Measurements from ENCODE around the gene RAD51B.

Gene RAD51B

DNA sequence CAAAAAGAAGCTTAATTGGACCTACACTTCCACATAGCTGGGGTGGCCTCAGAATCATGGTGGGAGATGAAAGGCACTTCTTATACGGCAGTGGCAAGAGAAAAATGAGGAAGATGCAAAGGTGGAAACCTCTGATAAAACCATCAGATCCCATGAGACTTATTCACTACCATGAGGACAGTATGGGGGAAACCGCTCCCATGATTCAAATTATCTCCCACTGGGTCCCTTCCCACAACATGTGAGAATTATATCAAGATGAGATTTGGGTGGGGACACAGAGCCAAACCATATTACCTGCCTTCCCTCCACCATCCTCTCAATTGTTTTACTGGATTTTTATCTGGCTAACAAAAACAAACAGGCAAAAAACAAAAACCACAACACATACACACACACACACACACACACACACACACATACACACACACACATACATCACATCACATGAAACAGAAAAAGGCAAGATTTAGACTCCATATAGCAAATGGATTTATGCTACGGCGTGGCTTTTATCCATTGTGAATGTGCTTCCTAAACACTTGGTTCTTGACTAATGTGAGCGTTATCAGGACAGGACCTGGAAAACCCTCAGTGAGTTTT is 906.6 kb downstream of the RAD51B start:
- H3K9ac ChIP-seq = no peak overlapping the region
- peaks cover 76% of the 10 kb centered on the region for H3K4me1 ChIP-seq
- peaks cover 16% of the 10 kb centered on the region; the same call in 1 of the 2 replicates for H3K9me3 ChIP-seq
- no peak for TF ChIP-seq Cebpa-rat (IDR thresholded peaks at IDR 0.05)
- no peak overlapping the region for H3K27ac ChIP-seq
- peak overlapping the region; percentile 23 for H3K4me2 ChIP-seq
- no peaks in the 10 kb centered on the region for H3K27me3 ChIP-seq
- no peaks in the 10 kb centered on the region for H3K36me3 ChIP-seq
- no peaks in the 10 kb centered on the region for H4K20me1 ChIP-seq
- H3K4me3 ChIP-seq = no peak overlapping the region

DNA sequence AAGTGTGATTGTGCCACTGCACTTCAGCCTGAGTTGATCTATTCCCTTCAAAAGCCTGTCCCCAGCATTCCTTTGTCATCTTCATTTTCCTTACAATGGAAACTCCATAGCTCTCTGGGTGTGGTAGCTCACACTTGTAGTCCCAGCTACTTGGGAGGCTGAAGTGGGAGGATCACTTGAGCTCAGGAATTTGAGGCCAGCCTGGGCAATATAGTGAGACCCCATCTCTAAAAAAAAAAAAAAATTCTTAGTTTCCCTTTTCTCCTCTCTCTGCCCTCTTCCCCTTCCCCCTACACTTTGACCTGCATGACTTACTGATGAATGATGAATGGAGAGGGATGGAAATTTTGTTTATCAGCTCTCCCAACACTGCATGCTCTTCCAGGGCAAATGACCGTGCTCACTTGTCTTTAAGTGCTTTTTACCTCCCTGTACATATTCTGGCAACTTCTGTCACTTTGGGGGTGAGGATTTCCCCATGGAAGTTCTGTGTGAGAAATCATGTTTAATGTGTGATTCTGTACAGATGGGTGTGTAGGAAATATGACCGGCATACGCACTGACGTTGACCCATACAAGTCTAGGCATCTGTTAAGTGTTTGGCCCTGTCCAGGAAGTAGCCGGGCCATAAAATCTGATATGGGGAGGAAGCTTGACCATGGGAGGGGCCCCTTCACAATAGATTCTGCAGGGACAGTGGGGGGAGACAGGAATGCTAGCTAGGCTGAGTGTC is 907.9 kb downstream of the RAD51B start:
- Histone ChIP-seq H3K36me3 (no peaks in the 10 kb centered on the region), H3K4me3 (no peak overlapping the region), H3K9ac (no peak overlapping the region), H3K4me1 (peaks cover 78% of the 10 kb centered on the region), H3K27me3 (no peaks in the 10 kb centered on the region), H4K20me1 (no peaks in the 10 kb centered on the region), H3K9me3 (peaks cover 16% of the 10 kb centered on the region; the same call in 1 of the 2 replicates), H3K27ac (no peak overlapping the region), H3K4me2 (no peak overlapping the region)
- no peak for TF ChIP-seq Cebpa-rat (IDR thresholded peaks at IDR 0.05)

DNA sequence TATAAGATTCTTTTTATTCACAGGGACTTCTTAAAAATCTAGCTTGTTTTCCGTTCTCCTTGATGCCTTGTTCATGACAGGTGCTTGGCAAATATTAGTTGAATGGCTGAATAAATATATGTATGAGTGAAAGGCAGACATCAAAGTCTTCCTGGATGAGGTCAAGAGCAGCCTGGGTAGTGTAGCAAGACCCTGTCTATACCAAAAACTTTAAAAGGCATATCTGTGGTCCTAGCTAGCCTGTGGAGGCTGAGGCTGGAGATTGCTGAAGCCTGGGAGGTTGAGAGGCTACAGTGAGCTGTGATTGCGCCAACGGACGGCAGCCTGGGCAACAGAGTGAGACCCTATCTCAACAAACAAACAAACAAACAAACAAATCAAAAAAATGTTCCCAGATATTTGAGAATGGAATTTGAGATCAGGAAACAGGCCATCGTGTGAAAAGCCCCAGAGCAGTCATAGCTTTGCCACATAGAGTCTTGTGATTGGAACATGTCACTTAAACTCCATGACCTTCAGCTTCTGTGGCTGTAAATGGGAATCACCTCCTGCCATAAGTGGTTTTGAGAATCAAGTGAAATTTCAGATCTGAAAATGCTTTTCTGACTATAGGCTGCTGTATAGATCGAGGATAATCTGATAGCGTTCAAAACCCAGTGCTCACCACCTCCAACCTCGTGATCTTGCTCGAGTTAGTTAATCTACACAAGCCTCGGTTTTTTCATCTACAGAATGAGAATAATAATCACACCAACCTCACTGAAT is 908.9 kb downstream of the RAD51B start:
- H3K27ac ChIP-seq = no peak overlapping the region; the same call in 1 of the 2 replicates

DNA sequence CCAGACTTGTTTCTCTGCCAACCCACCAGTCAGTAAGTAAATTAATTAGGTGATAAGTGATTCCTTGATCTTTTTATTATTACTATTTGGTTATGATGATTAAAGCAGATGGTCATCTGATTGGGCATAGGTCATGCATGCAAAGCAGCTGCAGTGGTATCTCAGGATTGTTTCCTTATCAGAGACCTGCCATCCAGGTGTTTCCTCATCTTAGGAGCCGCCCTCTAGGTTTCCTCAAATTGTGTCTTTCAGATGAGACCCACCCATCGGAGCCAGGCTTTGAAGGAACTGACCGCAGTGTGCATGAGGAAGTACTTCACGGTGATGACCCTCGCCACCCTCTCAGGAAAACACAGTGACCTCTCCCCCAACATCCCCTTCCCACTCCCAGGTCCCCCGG is 910.0 kb downstream of the RAD51B start:
- peaks cover 16% of the 10 kb centered on the region; the same call in 1 of the 2 replicates for H3K9me3 ChIP-seq
- no peak overlapping the region; the same call in 1 of the 2 replicates for H3K9ac ChIP-seq
- H3K36me3 ChIP-seq = no peaks in the 10 kb centered on the region
- peak overlapping the region; percentile 44; the same call in 1 of the 2 replicates for H3K27ac ChIP-seq
- peak overlapping the region; percentile 73 for H3K4me2 ChIP-seq
- H3K27me3 ChIP-seq = no peaks in the 10 kb centered on the region
- H4K20me1 ChIP-seq = no peaks in the 10 kb centered on the region
- peaks cover 76% of the 10 kb centered on the region for H3K4me1 ChIP-seq
- TF ChIP-seq Cebpa-rat (IDR thresholded peaks at IDR 0.05) = no peak
- no peak overlapping the region for H3K4me3 ChIP-seq

More for the DNA sequence above, 908.9 kb downstream of the RAD51B start:
- no peaks in the 10 kb centered on the region for H4K20me1 ChIP-seq
- peak overlapping the region; percentile 73 for H3K4me2 ChIP-seq
- H3K27me3 ChIP-seq = no peaks in the 10 kb centered on the region
- no peak overlapping the region for H3K9ac ChIP-seq
- H3K9me3 ChIP-seq = peaks cover 16% of the 10 kb centered on the region; the same call in 1 of the 2 replicates
- peaks cover 75% of the 10 kb centered on the region for H3K4me1 ChIP-seq
- H3K4me3 ChIP-seq = no peak overlapping the region
- no peaks in the 10 kb centered on the region for H3K36me3 ChIP-seq
- TF ChIP-seq Cebpa-rat (IDR thresholded peaks at IDR 0.05) = no peak

DNA sequence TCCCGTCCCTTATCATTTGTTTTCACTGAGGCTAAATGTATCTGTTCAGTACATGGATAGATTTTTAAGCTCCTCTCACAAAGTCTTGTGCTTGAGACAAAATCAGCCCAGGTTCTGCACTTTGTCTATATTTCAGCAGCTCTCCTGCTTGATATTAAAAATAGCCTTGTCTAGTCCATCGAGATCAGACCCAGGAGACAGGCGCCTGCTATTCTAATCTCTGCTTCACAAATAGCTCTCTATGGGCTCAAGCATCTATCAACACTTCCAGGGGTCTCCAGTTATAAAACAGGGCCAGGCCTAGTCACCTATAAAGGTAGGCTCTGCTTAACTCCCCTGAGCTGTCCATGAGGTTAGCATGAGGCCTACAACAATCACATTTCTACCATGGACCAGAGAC is 910.8 kb downstream of the RAD51B start:
- Histone ChIP-seq H3K4me1 (peaks cover 84% of the 10 kb centered on the region), H3K27ac (peak overlapping the region; percentile 44; the same call in 1 of the 2 replicates), H3K4me2 (peak overlapping the region; percentile 73), H4K20me1 (no peaks in the 10 kb centered on the region), H3K36me3 (no peaks in the 10 kb centered on the region), H3K9ac (no peak overlapping the region; the same call in 1 of the 2 replicates), H3K9me3 (peaks cover 16% of the 10 kb centered on the region; the same call in 1 of the 2 replicates), H3K4me3 (no peak overlapping the region), H3K27me3 (no peaks in the 10 kb centered on the region)
- no peak for TF ChIP-seq Cebpa-rat (IDR thresholded peaks at IDR 0.05)

DNA sequence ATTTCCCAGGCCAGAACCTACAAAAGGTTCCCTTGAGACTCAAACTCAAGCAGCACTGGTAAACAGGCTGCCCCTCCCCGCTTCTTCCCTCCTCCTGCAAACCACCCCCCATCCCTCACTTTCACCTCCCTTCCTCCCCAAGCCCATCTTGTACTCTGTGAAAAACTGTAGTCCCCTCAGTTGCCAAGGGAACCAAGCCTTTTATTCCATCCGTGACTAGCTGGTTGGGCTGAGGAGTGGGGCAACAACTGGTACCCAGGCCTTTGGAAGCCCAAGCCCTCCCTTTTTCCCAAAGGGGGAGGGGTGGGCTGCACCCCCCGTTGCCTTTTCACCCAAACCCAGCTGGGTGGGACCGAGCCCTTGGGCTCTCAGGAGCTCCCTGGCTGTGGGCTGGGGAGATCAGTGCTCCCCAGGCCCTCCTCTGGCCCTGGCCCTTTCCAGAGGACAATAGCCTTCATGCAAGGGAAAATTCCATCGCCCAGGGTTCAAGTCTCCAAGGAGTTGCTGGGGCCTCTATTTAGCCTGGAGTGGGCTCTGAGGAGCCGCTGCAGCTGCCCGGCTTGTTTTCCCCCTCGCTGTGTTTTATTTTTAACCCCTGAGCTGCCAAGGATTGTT is 911.3 kb downstream of the RAD51B start:
- Histone ChIP-seq H3K9ac (no peak overlapping the region), H3K27ac (peak overlapping the region; percentile 44), H3K36me3 (no peaks in the 10 kb centered on the region), H3K4me1 (peaks cover 86% of the 10 kb centered on the region), H3K4me2 (peak overlapping the region; percentile 73), H3K4me3 (peak overlapping the region; percentile 12), H4K20me1 (no peaks in the 10 kb centered on the region), H3K27me3 (no peaks in the 10 kb centered on the region), H3K9me3 (peaks cover 14% of the 10 kb centered on the region; the same call in 1 of the 2 replicates)
- no peak for TF ChIP-seq Cebpa-rat (IDR thresholded peaks at IDR 0.05)

DNA sequence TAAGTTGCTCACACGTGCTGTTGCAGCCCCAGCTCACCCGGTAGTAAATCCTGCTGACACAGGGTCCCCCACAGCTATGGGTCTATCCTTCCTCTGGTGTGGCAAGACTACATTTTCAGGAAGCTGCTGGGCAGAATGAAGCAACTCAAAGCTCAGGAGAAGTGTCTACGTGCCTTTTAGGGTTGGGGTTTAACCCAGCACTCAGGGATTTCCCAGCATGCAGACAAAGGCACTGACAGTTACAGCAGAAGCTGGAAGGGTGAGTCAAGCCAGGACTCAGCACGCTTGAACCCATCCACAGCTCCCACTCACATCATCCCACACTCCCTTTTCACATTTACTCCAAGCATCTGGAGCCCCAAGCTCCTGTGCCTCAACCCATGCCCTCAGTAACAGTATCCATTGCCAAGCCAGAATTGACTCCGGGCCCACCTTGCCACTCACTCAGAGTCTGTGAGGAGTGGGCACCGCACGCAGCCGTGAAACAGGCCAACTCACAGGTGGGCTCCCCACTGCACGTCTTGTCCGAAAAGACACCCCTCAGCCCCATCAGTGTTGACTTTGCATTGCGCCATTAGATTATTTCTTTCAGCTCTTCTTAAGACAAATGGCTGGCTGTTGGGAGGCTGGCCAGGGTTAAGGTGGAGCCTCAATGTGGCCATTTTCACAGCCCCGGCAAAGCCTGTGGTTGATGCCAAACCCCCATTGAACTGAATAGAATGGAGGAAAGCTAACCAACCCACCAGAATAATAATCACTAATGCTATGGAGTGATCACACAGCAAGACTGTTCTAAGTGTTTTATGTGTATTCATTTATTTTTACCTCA is 913.7 kb downstream of the RAD51B start:
- Histone ChIP-seq H4K20me1 (no peaks in the 10 kb centered on the region), H3K9ac (no peak overlapping the region), H3K4me2 (peak overlapping the region; percentile 55; the same call in 1 of the 2 replicates), H3K36me3 (no peaks in the 10 kb centered on the region), H3K27ac (peak overlapping the region; percentile 50; the same call in 1 of the 2 replicates), H3K27me3 (no peaks in the 10 kb centered on the region), H3K9me3 (no peaks in the 10 kb centered on the region), H3K4me1 (peaks cover 88% of the 10 kb centered on the region), H3K4me3 (no peak overlapping the region)
- TF ChIP-seq Cebpa-rat (IDR thresholded peaks at IDR 0.05) = no peak

DNA sequence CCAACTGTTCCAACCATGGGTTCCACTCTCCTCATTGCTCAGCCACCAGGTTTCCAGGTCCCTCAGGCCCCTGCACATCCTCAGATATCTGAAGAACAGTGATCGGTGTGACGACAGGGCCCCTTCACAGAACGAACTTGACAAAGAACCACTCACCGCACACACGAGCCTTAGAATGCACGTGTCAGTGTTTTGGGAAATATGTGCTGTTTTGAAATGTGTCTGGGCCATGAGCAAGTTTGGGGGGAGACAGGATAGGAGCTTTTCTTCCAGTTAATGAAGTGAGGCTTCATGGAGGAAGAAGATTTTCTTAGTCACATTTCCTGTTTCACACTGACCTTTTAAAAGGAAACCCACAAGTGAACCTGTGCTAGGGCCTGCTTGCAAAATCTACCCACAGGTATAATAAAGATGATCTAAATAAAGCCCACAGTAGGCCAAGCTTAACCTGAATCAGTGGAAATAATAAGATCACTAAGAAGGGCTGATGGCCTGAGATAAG is 914.7 kb downstream of the RAD51B start:
- Histone ChIP-seq H3K27ac (peak overlapping the region; percentile 50; the same call in 1 of the 2 replicates), H3K27me3 (no peaks in the 10 kb centered on the region), H3K9me3 (no peaks in the 10 kb centered on the region), H3K4me3 (no peak overlapping the region), H3K4me1 (peaks cover 78% of the 10 kb centered on the region), H3K9ac (0 out of 2 replicates have a peak overlapping the region, but pooled peaks have one; percentile 8), H3K36me3 (no peaks in the 10 kb centered on the region), H4K20me1 (no peaks in the 10 kb centered on the region), H3K4me2 (peak overlapping the region; percentile 55)
- no peak for TF ChIP-seq Cebpa-rat (IDR thresholded peaks at IDR 0.05)
